ENCODE results near the gene CLTB. TPM values are rescaled to one million over a fixed set of nuclear protein-coding genes. Genes with fewer than 3 reads are reported as not detected.

The CLTB gene
- total and polyA plus RNA-seq, 2 of the 8 experiments (the other 6 are each of a cell fraction or from before 2014, with no cell fraction given): 25.9 to 34.9 TPM

DNA sequence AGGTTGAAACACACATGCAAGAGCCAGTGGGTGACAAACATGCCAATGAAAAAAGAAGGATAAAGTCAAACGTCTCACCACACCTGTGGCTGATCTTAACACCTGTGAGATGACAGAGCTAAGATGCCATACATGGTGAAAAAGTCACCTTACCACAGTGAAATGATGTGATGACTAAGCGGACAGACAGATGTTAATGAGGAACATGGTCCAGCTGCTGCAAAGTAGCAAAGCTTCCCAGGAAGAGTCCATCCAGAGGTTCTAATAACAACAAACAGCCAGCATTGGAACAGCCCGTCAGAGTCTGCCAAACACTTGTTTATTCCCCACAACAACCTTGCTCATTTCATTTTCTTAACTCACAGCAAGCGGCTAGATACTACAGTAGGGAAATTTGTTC, 56.7 kb downstream of the CLTB start (continued):
- TF ChIP-seq CTBP2 (IDR thresholded peaks at IDR 0.05; ENCODE audit: borderline replicate concordance, insufficient read depth, insufficient read length, low read length): no peak
- no peak for TF ChIP-seq CREB1 (IDR thresholded peaks at IDR 0.05)

All from H1 (cell line).